K562 (cell line): Measurements from ENCODE around the gene VSTM2B.

ENCODE experiments used
- CTCF ChIP-seq, 3 experiments: IDR thresholded peaks in 2 of 3; conservative IDR thresholded peaks in 1 of 3; 2 replicates each; pipeline ENCODE4 v1.5.1; 2011 to 2012; ENCODE audit warnings: low read length in 3 of 3, mild to moderate bottlenecking in 3 of 3, control low read depth in 2 of 3, improper control_type of control experiment in 1 of 3, inconsistent platforms in 1 of 3, low read depth in 1 of 3, mixed read lengths in 1 of 3, moderate library complexity in 1 of 3; ENCODE audit not compliant: insufficient read depth in 2 of 3
- E2F1 ChIP-seq: sonication (generic); formaldehyde crosslinking; IDR thresholded peaks from 2 replicates; pipeline ENCODE4 v1.8.1; 2023; ENCODE audit warnings: mild to moderate bottlenecking, missing genetic modification reagents, moderate library complexity
- EP300 ChIP-seq: IDR thresholded peaks from 2 replicates; pipeline ENCODE4 v1.6.1; 2012; ENCODE audit warnings: low read length, improper control_type of control experiment
- NR4A1 ChIP-seq, 2 experiments: fragments of 250-450 bp in 1 of 2; fragments of 450-650 bp in 1 of 2; sonication (Bioruptor Pico) in 1 of 2; IDR thresholded peaks; 2 replicates each; pipeline versions ENCODE4 v1.4.0 to v1.6.1; 2016 to 2020; ENCODE audit warnings: mild to moderate bottlenecking in 2 of 2, missing compliant biosample characterization in 1 of 2, missing genetic modification characterization in 1 of 2, moderate library complexity in 1 of 2
- NRF1 ChIP-seq, 2 experiments: fragments of 450-650 bp; IDR thresholded peaks in 1 of 2; conservative IDR thresholded peaks in 1 of 2; 2 replicates each; pipeline ENCODE4 v1.6.1; 2014; ENCODE audit warnings: mild to moderate bottlenecking in 2 of 2
- PCBP1 ChIP-seq: fragments of 200-400 bp; formaldehyde crosslinking; IDR thresholded peaks from 2 replicates; pipeline ENCODE4 v1.6.1; 2018; ENCODE audit warnings: mild to moderate bottlenecking, low read depth, low read length; ENCODE audit not compliant: poor library complexity, severe bottlenecking
- PKNOX1 ChIP-seq: fragments of 450-650 bp; IDR thresholded peaks from 2 replicates; pipeline ENCODE4 v1.6.1; 2016
- SP1 ChIP-seq: sonication (generic); formaldehyde crosslinking; IDR thresholded peaks from 2 replicates; pipeline ENCODE4 v1.8.1; 2022; ENCODE audit warnings: mild to moderate bottlenecking, missing genetic modification reagents
- U2AF2 ChIP-seq: fragments of 200-400 bp; formaldehyde crosslinking; optimal IDR thresholded peaks from 2 replicates; pipeline ENCODE3; 2017; ENCODE audit warnings: low read depth, mild to moderate bottlenecking, low read length
- USF1 ChIP-seq: sonication (generic); formaldehyde crosslinking; IDR thresholded peaks from 2 replicates; pipeline ENCODE4 v1.9.0; 2022; ENCODE audit warnings: mild to moderate bottlenecking, missing genetic modification reagents
- ZC3H4 ChIP-seq: sonication (generic); formaldehyde crosslinking; IDR thresholded peaks from 2 replicates; pipeline ENCODE4 v1.9.0; 2021; ENCODE audit warnings: missing genetic modification reagents, borderline replicate concordance
- ZNF143 ChIP-seq: sonication (generic); formaldehyde crosslinking; IDR thresholded peaks from 2 replicates; pipeline ENCODE4 v1.9.0; 2022; ENCODE audit warnings: mild to moderate bottlenecking, missing genetic modification reagents
- ZNF512 ChIP-seq: IDR thresholded peaks from 2 replicates; pipeline ENCODE4 v1.6.1; 2016; ENCODE audit warnings: missing genetic modification characterization, missing compliant biosample characterization
- ZNF639 ChIP-seq, 2 experiments: fragments of 200-800 bp in 1 of 2; sonication (Bioruptor generic) in 1 of 2; sonication (generic) in 1 of 2; formaldehyde crosslinking in 1 of 2; IDR thresholded peaks in 1 of 2; conservative IDR thresholded peaks in 1 of 2; 2 replicates each; pipeline versions ENCODE4 v1.5.0 to v1.6.1; 2016 to 2020; ENCODE audit warnings: missing compliant biosample characterization in 1 of 2, missing genetic modification characterization in 1 of 2, missing genetic modification reagents in 1 of 2

GRCh38 chr19:29554149-29554548 is 28.4 kb downstream of the VSTM2B start:
- TF ChIP-seq PKNOX1 = no peak
- TF ChIP-seq U2AF2 = no peak
- no peak for TF ChIP-seq SP1
- TF ChIP-seq EP300 = no peak
- no peak for TF ChIP-seq ZNF143 (CRISPR knock-in tag)
- TF ChIP-seq PCBP1 = no peak
- no peak for TF ChIP-seq USF1 (CRISPR knock-in tag)
- no peak for TF ChIP-seq NR4A1 (CRISPR knock-in tag; IDR thresholded peaks at IDR 0.05)
- TF ChIP-seq NR4A1 (tag; IDR thresholded peaks at IDR 0.05) = no peak
- no peak for TF ChIP-seq ZNF639 (CRISPR knock-in tag; conservative IDR thresholded peaks at IDR 0.05 in 1 of 2, IDR thresholded peaks at IDR 0.05 in 1 of 2)
- TF ChIP-seq ZNF512 (tag) = no peak
- no peak for TF ChIP-seq NRF1 (conservative IDR thresholded peaks at IDR 0.05 in 1 of 2, IDR thresholded peaks at IDR 0.05 in 1 of 2)
- no peak for TF ChIP-seq CTCF (IDR thresholded peaks at IDR 0.05 in 2 of 3, conservative IDR thresholded peaks at IDR 0.05 in 1 of 3; ENCODE audit: insufficient read depth in 2 of 3, low read depth in 1 of 3, low read length in 3 of 3)
- no peak for TF ChIP-seq E2F1
- no peak for TF ChIP-seq ZC3H4
